ENCODE measurements around the gene EZH2.

The EZH2 gene

DNA sequence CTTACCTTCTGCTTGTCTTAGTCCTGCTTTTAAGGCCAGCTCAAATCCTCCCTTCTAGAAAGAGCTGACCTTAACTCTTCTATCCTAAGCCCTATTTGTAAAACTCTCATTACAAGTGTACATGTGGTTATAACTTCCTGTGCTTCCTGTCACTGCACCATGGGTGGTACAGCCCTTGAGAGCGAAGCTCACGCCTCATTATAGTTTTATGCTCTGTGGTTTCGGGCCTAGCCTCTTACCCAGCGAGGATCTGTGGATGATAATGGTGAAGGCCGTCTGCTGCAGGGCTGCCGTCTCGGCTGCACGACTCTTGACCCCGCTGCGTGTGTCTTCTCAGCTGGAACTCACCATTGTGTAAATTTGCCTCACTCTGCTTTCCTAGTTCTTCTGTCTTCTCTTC, 110.8 kb downstream of the EZH2 start:
- Mint-ChIP-seq H3K27me3 (no peaks in the 10 kb centered on the region), H3K4me1 (peaks cover 13 to 14% of the 10 kb centered on the region in 2 donors), H3K27ac (peak overlapping the region; percentile 66), H3K36me3 (peaks cover 30 to 49% of the 10 kb centered on the region in 2 donors), H3K4me3 (no peak overlapping the region), H3K9me3 (no peaks in the 10 kb centered on the region)
- no peak for DNase-seq
- peak; percentile 73 to 79 for ATAC-seq (replicated peaks)

DNA sequence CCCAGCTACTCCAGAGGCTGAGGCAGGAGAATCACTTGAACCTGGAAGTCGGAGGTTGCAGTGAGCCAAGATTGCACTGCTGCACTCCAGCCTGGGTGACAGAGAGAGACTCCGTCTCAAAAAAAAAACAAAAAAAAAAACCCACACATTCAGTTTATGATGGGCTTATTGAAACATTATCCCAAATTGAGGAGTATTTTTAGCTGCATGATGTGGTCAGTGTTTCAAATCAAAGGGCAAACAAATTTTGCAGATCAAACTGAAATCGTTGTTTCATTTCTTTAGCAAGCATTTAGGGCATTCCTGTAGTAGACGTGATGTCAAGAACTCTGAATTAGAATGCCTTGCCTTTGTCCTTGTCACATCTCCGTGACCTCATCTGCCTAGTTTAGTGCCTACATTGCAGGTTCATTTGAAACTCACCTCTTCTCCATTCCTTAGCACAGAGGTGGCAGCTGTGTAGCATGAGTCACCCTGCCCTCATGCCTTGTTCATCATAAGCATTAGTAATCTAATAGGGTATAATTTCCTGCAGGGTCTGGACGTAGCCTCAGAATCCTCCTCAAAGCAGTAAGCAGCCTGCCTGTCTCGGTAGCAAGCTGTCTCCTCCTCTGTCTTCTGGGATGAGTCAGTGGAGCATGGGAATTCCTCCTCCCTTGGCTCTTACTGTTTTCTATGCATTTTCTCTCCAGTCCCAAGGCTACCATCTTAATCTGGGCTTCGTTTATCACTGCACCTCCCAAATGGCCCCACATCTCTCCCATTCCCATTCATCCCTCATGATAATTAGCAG, 111.6 kb downstream of the EZH2 start:
- no peak overlapping the region for H3K27ac Mint-ChIP-seq
- H3K27me3 Mint-ChIP-seq, result no peaks in the 10 kb centered on the region
- H3K36me3 Mint-ChIP-seq, result peaks cover 34 to 50% of the 10 kb centered on the region in 2 donors
- DNase-seq (no peak), ATAC-seq (replicated peaks) (peak; percentile 53 to 70)
- no peak overlapping the region for H3K4me3 Mint-ChIP-seq
- peaks cover 13 to 14% of the 10 kb centered on the region in 2 donors for H3K4me1 Mint-ChIP-seq
- no peaks in the 10 kb centered on the region for H3K9me3 Mint-ChIP-seq

DNA sequence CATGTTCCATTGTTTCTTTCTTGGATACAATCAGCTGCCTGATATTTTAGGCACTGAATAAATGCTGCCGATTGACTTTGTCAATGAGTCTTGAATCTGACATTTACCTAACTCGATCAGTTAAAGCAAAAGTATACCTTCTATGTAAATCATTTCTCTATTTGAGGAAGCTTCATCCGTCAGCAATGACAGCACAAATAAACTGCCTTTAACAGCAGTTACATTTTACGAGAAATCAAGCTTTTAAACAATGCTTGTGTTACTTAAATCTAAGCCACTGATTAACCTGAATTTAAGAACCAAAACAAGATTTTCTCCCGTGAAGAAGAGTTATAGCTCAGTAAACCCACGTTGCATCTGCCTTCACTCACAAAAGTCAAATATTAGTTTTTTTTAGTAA, 114.1 kb downstream of the EZH2 start:
- peaks cover 10 to 13% of the 10 kb centered on the region in 2 donors for H3K4me1 Mint-ChIP-seq
- H3K9me3 Mint-ChIP-seq, result no peaks in the 10 kb centered on the region
- no peaks in the 10 kb centered on the region for H3K27me3 Mint-ChIP-seq
- ATAC-seq (replicated peaks) (no peak), DNase-seq (no peak)
- H3K4me3 Mint-ChIP-seq, result no peak overlapping the region
- H3K27ac Mint-ChIP-seq, result no peak overlapping the region
- peaks cover 23 to 44% of the 10 kb centered on the region in 2 donors for H3K36me3 Mint-ChIP-seq

DNA sequence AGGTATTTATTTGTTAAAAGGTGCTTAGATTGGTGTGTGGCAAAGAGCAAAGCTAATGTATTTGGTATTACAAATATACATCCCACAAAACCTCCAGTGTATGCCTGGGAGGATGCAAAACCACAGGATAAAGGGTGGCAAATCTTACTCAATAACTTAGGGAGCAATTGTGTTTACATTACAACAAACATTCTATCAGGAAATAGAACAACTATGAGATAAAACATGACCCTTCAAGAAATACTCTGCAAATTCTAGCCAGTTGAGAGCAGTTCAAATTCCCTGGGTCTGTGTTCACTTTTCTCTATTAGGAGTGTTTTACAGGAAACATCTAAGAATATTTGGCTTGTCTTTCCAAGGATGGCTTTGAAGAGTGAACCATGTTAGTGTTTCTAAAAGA, 120.5 kb downstream of the EZH2 start:
- no peak overlapping the region for H3K27ac Mint-ChIP-seq
- H3K36me3 Mint-ChIP-seq, result peaks cover 8 to 28% of the 10 kb centered on the region in 2 donors
- H3K4me3 Mint-ChIP-seq, result no peak overlapping the region
- no peaks in the 10 kb centered on the region for H3K9me3 Mint-ChIP-seq
- H3K4me1 Mint-ChIP-seq, result no peaks in the 10 kb centered on the region
- DNase-seq (no peak), ATAC-seq (replicated peaks) (no peak)
- no peaks in the 10 kb centered on the region for H3K27me3 Mint-ChIP-seq

DNA sequence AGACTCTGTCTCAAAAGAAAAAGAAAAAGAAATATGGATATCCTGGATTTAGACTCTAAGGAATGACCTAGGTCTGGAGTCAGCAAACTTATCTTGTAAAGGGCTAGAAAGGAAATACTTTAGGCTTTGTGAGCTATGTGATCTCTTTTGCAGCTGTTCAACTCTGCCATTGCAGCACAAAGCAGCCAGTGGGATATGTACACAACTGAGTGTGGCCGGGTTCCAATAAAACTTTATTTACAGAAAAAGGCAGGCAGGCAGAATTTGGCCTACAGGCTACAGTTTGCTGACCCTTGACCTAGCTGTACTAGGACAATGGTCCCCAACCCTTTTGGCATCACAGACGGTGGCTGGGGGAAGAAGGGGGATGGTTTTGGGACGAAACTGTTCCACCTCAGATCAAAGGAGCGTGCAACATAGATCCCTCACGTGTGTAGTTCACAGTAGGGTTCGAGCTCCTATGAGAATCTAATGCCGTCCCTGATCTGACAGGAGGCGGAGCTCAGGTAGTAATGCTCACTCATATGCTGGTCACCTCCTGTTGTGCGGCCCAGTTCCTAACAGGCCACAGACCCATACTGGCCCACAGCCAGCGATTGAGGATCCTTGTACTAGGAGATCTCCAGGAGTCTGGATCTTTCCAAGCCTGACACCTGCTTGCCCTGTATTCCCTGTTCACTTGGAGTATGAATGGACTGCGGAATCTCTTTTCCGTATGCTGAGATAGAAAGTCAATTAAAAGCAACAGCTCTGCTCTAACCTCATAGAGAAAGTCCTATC, 122.4 kb downstream of the EZH2 start:
- no peaks in the 10 kb centered on the region for H3K4me1 Mint-ChIP-seq
- peaks cover 6 to 30% of the 10 kb centered on the region in 2 donors for H3K36me3 Mint-ChIP-seq
- no peaks in the 10 kb centered on the region for H3K9me3 Mint-ChIP-seq
- DNase-seq (no peak), ATAC-seq (replicated peaks) (no peak)
- H3K4me3 Mint-ChIP-seq, result no peak overlapping the region
- H3K27ac Mint-ChIP-seq, result no peak overlapping the region
- no peaks in the 10 kb centered on the region for H3K27me3 Mint-ChIP-seq

Data from stimulated activated naive B cell treated with anti-CD40 and anti-IgM and Interleukin-4, amounts not matched to agents 10 μg/mL and 1 μg/mL and 100 μg/mL, for 72 hours (primary cell).